Measurements from ENCODE around the gene FAM184B.

DNA sequence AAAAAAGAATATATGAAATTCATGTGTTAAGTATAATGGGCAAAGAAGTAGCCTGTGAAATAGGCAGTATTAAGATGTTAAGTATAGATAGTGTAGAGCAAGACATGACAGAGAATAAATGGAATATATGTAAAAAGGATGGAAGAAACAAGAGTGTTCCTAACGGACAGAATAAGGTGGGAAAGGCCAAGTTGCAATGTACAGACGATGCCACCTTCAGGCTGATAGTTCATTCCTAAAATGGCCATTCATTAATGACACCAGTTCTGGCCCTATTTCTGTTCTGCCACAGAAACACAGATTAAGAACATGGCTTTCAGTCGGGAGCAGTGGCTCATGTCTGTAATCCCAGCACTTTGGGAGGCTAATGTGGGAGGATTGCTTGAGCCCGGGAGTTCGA lies 4.4 kb upstream of the FAM184B start:
- TF ChIP-seq, protein P1, sequence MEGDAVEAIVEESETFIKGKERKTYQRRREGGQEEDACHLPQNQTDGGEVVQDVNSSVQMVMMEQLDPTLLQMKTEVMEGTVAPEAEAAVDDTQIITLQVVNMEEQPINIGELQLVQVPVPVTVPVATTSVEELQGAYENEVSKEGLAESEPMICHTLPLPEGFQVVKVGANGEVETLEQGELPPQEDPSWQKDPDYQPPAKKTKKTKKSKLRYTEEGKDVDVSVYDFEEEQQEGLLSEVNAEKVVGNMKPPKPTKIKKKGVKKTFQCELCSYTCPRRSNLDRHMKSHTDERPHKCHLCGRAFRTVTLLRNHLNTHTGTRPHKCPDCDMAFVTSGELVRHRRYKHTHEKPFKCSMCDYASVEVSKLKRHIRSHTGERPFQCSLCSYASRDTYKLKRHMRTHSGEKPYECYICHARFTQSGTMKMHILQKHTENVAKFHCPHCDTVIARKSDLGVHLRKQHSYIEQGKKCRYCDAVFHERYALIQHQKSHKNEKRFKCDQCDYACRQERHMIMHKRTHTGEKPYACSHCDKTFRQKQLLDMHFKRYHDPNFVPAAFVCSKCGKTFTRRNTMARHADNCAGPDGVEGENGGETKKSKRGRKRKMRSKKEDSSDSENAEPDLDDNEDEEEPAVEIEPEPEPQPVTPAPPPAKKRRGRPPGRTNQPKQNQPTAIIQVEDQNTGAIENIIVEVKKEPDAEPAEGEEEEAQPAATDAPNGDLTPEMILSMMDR (IDR thresholded peaks at IDR 0.05) = no peak
- no peak for TF ChIP-seq POLR2A (IDR thresholded peaks at IDR 0.05)

Data from lower leg skin (tissue), 3 donors.